GM23338 (cell line): Measurements from ENCODE around the gene STAP2.
A peak's percentile ranks its signal among the peaks of the same experiment; 100 is the strongest.

Source experiments
- CTCF ChIP-seq, 2 experiments: fragments of 200-600 bp in 1 of 2; sonication (generic) in 1 of 2; conservative IDR thresholded peaks; 2 replicates each; pipeline versions ENCODE4 v1.5.1 to v1.6.1; 2016 to 2017; ENCODE audit warnings: antibody characterized with exemption in 2 of 2, low read depth in 2 of 2, mild to moderate bottlenecking in 2 of 2, moderate library complexity in 1 of 2
- EZH2 ChIP-seq: fragments of 200-600 bp; sonication (generic); IDR thresholded peaks from one replicate; pipeline ENCODE4 v1.8.0; 2017; ENCODE audit warnings: antibody characterized with exemption, mild to moderate bottlenecking, low read depth; ENCODE audit not compliant: unreplicated experiment
- EZH2phosphoT487 ChIP-seq: fragments of 200-600 bp; sonication (generic); IDR thresholded peaks from one replicate; pipeline ENCODE4 v1.8.1; 2018; ENCODE audit warnings: antibody characterized with exemption; ENCODE audit not compliant: unreplicated experiment
- NANOG ChIP-seq: IDR thresholded peaks from 2 replicates; pipeline ENCODE4 v1.6.1; 2016; ENCODE audit warnings: antibody characterized with exemption, borderline replicate concordance
- POLR2AphosphoS5 ChIP-seq: IDR thresholded peaks from 2 replicates; pipeline ENCODE4 v1.6.1; 2016; ENCODE audit warnings: antibody characterized with exemption, low read depth
- REST ChIP-seq: IDR thresholded peaks from one replicate; pipeline ENCODE4 v1.6.1; 2018; ENCODE audit warnings: antibody characterized with exemption; ENCODE audit not compliant: unreplicated experiment
- ZNF114 ChIP-seq: fragments of 250-450 bp; sonication (Bioruptor Pico); IDR thresholded peaks from 2 replicates; pipeline ENCODE4 v1.5.0; 2020; ENCODE audit warnings: mild to moderate bottlenecking, moderate library complexity
- ZNF331 ChIP-seq: fragments of 250-450 bp; sonication (Bioruptor Pico); IDR thresholded peaks from 2 replicates; pipeline ENCODE4 v1.5.0; 2020; ENCODE audit warnings: low read depth, mild to moderate bottlenecking, moderate library complexity

GRCh38 chr19:4327877-4328242 lies 10.8 kb downstream of the STAP2 start:
- 0 out of 4 replicates have a peak, but pooled peaks of 1 of the 2 experiments have one; percentile 7 for TF ChIP-seq CTCF (conservative IDR thresholded peaks at IDR 0.05; ENCODE audit: low read depth in 2 of 2)
- TF ChIP-seq EZH2phosphoT487: no peak
- TF ChIP-seq POLR2AphosphoS5: no peak
- no peak for TF ChIP-seq ZNF114 (CRISPR knock-in tag)
- no peak for TF ChIP-seq REST
- TF ChIP-seq NANOG: no peak
- TF ChIP-seq ZNF331 (CRISPR knock-in tag): no peak
- no peak for TF ChIP-seq EZH2
